DOHH2 (cell line): ENCODE data around the gene CRHR1.

Experiments
- H3F3A ChIP-seq: fragments of 200-600 bp; sonication (generic), shearing (Covaris generic); 2 replicates; pipeline ENCODE4 v1.6.0; 2016; ENCODE audit warnings: antibody characterized with exemption, mild to moderate bottlenecking; ENCODE audit not compliant: control insufficient read depth, insufficient read depth
- H3K27ac ChIP-seq: fragments of 200-600 bp; sonication (generic); 2 replicates; pipeline ENCODE4 v1.5.1; 2014; ENCODE audit warnings: low read depth, mild to moderate bottlenecking, low read length, moderate library complexity
- H3K27me3 ChIP-seq: fragments of 200-600 bp; sonication (generic); 2 replicates; pipeline ENCODE4 v1.6.1; 2014; ENCODE audit warnings: mild to moderate bottlenecking, low read length, mixed read lengths; ENCODE audit not compliant: control insufficient read depth
- H3K36me3 ChIP-seq: fragments of 200-600 bp; sonication (generic); 2 replicates; pipeline ENCODE4 v1.6.1; 2014; ENCODE audit warnings: mild to moderate bottlenecking, low read length, moderate library complexity, mixed read lengths; ENCODE audit not compliant: control insufficient read depth
- H3K4me1 ChIP-seq: fragments of 200-600 bp; sonication (generic); 2 replicates; pipeline ENCODE4 v1.6.1; 2014; ENCODE audit warnings: mild to moderate bottlenecking, low read length, mixed read lengths; ENCODE audit not compliant: control insufficient read depth
- H3K4me2 ChIP-seq: fragments of 200-600 bp; sonication (generic); 2 replicates; pipeline ENCODE4 v1.6.0; 2014; ENCODE audit warnings: mild to moderate bottlenecking, low read length, moderate library complexity
- H3K4me3 ChIP-seq: fragments of 200-600 bp; sonication (generic); 2 replicates; pipeline ENCODE4 v1.5.1; 2014; ENCODE audit warnings: mild to moderate bottlenecking, low read length, mixed read lengths
- H3K79me2 ChIP-seq: fragments of 200-600 bp; sonication (generic); 2 replicates; pipeline ENCODE4 v1.6.1; 2014; ENCODE audit warnings: mild to moderate bottlenecking, low read length, mixed read lengths; ENCODE audit not compliant: control insufficient read depth
- H3K9me2 ChIP-seq: fragments of 200-600 bp; sonication (generic); replicated peaks from 2 replicates; pipeline ENCODE4 v1.6.1; 2014; ENCODE audit warnings: mild to moderate bottlenecking, low read length, mixed read lengths; ENCODE audit not compliant: control insufficient read depth
- H3K9me3 ChIP-seq: fragments of 200-600 bp; sonication (generic); 2 replicates; pipeline ENCODE4 v1.6.1; 2014; ENCODE audit warnings: antibody characterized with exemption, low read length, mixed read lengths; ENCODE audit not compliant: control insufficient read depth, insufficient read depth
- H4K20me1 ChIP-seq: fragments of 200-600 bp; sonication (generic); 2 replicates; pipeline ENCODE4 v1.6.0; 2014; ENCODE audit warnings: low read depth, mild to moderate bottlenecking, antibody characterized with exemption, low read length, moderate library complexity; ENCODE audit not compliant: control insufficient read depth, insufficient read depth
- CTCF ChIP-seq: fragments of 200-600 bp; sonication (generic); IDR thresholded peaks from one replicate; pipeline ENCODE4 v1.5.1; 2014; ENCODE audit warnings: antibody characterized with exemption, mild to moderate bottlenecking, low read depth, low read length; ENCODE audit not compliant: poor library complexity, severe bottlenecking
- EZH2phosphoT487 ChIP-seq: fragments of 200-600 bp; sonication (generic); IDR thresholded peaks from 2 replicates; pipeline ENCODE4 v1.6.1; 2017; ENCODE audit warnings: borderline replicate concordance, mild to moderate bottlenecking, antibody characterized with exemption, low read length, moderate library complexity, mixed read lengths

The CRHR1 gene

GRCh38 chr17:45826919-45827588, 42.9 kb downstream of the CRHR1 start:
- Histone ChIP-seq H3F3A (no peaks in the 10 kb centered on the region), H3K4me1 (no peaks in the 10 kb centered on the region), H3K9me2 (no peaks in the 10 kb centered on the region), H3K9me3 (no peaks in the 10 kb centered on the region), H3K4me3 (no peak overlapping the region), H3K36me3 (no peaks in the 10 kb centered on the region), H3K79me2 (no peaks in the 10 kb centered on the region), H3K4me2 (no peak overlapping the region), H3K27me3 (no peaks in the 10 kb centered on the region), H4K20me1 (no peaks in the 10 kb centered on the region), H3K27ac (no peak overlapping the region)
- no peak for TF ChIP-seq CTCF
- TF ChIP-seq EZH2phosphoT487, result no peak

- Histone ChIP-seq H3K9me2 (no peaks in the 10 kb centered on the region), H3K36me3 (no peaks in the 10 kb centered on the region), H3K27ac (no peak overlapping the region), H4K20me1 (no peaks in the 10 kb centered on the region), H3K4me2 (no peak overlapping the region), H3K4me3 (no peak overlapping the region), H3F3A (no peaks in the 10 kb centered on the region), H3K4me1 (no peaks in the 10 kb centered on the region), H3K9me3 (no peaks in the 10 kb centered on the region), H3K27me3 (no peaks in the 10 kb centered on the region), H3K79me2 (no peaks in the 10 kb centered on the region)
- TF ChIP-seq CTCF (no peak), EZH2phosphoT487 (no peak)
Measured at GRCh38 chr17:45828171-45828570, 44.1 kb downstream of the CRHR1 start.

GRCh38 chr17:45828582-45829133, 44.5 kb downstream of the CRHR1 start:
- TF ChIP-seq CTCF (no peak), EZH2phosphoT487 (no peak)
- H3K27ac ChIP-seq, result no peak overlapping the region

More at GRCh38 chr17:45828582-45829133, 44.5 kb downstream of the CRHR1 start:
- no peaks in the 10 kb centered on the region for H4K20me1 ChIP-seq
- no peaks in the 10 kb centered on the region for H3K27me3 ChIP-seq
- H3K9me3 ChIP-seq, result no peaks in the 10 kb centered on the region
- no peaks in the 10 kb centered on the region for H3K79me2 ChIP-seq
- no peaks in the 10 kb centered on the region for H3K4me1 ChIP-seq
- H3K9me2 ChIP-seq, result no peaks in the 10 kb centered on the region
- no peak overlapping the region for H3K4me3 ChIP-seq
- H3K4me2 ChIP-seq, result no peak overlapping the region
- no peaks in the 10 kb centered on the region for H3K36me3 ChIP-seq
- H3F3A ChIP-seq, result no peaks in the 10 kb centered on the region
